WERI-Rb-1 (cell line): ENCODE results near the gene CCDC78.
"Not testable (repeated sequence)": the region's sequence is repeated elsewhere in the genome, so short reads cannot be mapped to it uniquely, and the experiment has no call there.

Source experiments
- DNase-seq: peaks from one replicate; pipeline ENCODE4 v3.0.0-alpha.2; 2020
- H3K27ac ChIP-seq: fragments of 250-450 bp; sonication (Bioruptor Pico); 2 replicates; pipeline ENCODE4 v1.5.1; 2020; ENCODE audit warnings: mild to moderate bottlenecking, moderate library complexity
- H3K27me3 ChIP-seq: fragments of 250-450 bp; sonication (Bioruptor Pico); 2 replicates; pipeline ENCODE4 v1.5.1; 2021; ENCODE audit warnings: mild to moderate bottlenecking, low read depth, moderate library complexity; ENCODE audit not compliant: insufficient read depth, severe bottlenecking
- H3K36me3 ChIP-seq: fragments of 250-450 bp; sonication (Bioruptor Pico); 2 replicates; pipeline ENCODE4 v1.5.1; 2020; ENCODE audit warnings: mild to moderate bottlenecking, moderate library complexity
- H3K4me3 ChIP-seq: 2 replicates; pipeline ENCODE4 v1.5.1; 2011; ENCODE audit warnings: low read depth, mild to moderate bottlenecking, control low read depth, low read length
- H3K9me3 ChIP-seq: fragments of 250-450 bp; sonication (Bioruptor Pico); 2 replicates; pipeline ENCODE4 v1.5.1; 2021; ENCODE audit warnings: mild to moderate bottlenecking, moderate library complexity; ENCODE audit not compliant: severe bottlenecking
- CTCF ChIP-seq: IDR thresholded peaks from 2 replicates; pipeline ENCODE4 v1.5.1; 2011; ENCODE audit warnings: low read depth, mild to moderate bottlenecking, control low read depth, inconsistent platforms, low read length

CCDC78 gene

GRCh38 chr16:692356-693108 is 33.7 kb downstream of the CCDC78 start:
- Histone ChIP-seq H3K9me3 (no peaks in the 10 kb centered on the region), H3K36me3 (peaks cover 15% of the 10 kb centered on the region), H3K27me3 (no peaks in the 10 kb centered on the region), H3K4me3 (no peak overlapping the region), H3K27ac (no peak overlapping the region)
- no peak for DNase-seq
- TF ChIP-seq CTCF = no peak

GRCh38 chr16:691242-691641 is 35.0 kb downstream of the CCDC78 start:
- H3K9me3 ChIP-seq, H3K27ac ChIP-seq, H3K27me3 ChIP-seq, H3K4me3 ChIP-seq, DNase-seq: not testable (repeated sequence)
- H3K36me3 ChIP-seq = peaks cover 28% of the 10 kb centered on the region

GRCh38 chr16:689175-689897 is 36.9 kb downstream of the CCDC78 start:
- Histone ChIP-seq H3K36me3 (peaks cover 38% of the 10 kb centered on the region), H3K4me3 (peak overlapping the region; percentile 80), H3K9me3 (no peaks in the 10 kb centered on the region), H3K27me3 (no peaks in the 10 kb centered on the region), H3K27ac (peak overlapping the region; percentile 92)
- no peak for TF ChIP-seq CTCF
- DNase-seq = no peak

GRCh38 chr16:687499-687898 is 38.7 kb downstream of the CCDC78 start:
- H3K27ac ChIP-seq = no peak overlapping the region
- no peak for DNase-seq
- peaks cover 48% of the 10 kb centered on the region for H3K36me3 ChIP-seq
- no peak for TF ChIP-seq CTCF
- no peaks in the 10 kb centered on the region for H3K27me3 ChIP-seq
- no peaks in the 10 kb centered on the region for H3K9me3 ChIP-seq
- no peak overlapping the region for H3K4me3 ChIP-seq

- H3K27me3 ChIP-seq = no peaks in the 10 kb centered on the region
- TF ChIP-seq CTCF = no peak
- no peak overlapping the region for H3K27ac ChIP-seq
- H3K36me3 ChIP-seq = peaks cover 57% of the 10 kb centered on the region
- no peak for DNase-seq
- no peaks in the 10 kb centered on the region for H3K9me3 ChIP-seq
- H3K4me3 ChIP-seq = no peak overlapping the region
Observed at GRCh38 chr16:686459-687260, 39.6 kb downstream of the CCDC78 start.

- Histone ChIP-seq H3K9me3 (no peaks in the 10 kb centered on the region), H3K27ac (no peak overlapping the region), H3K36me3 (peaks cover 64% of the 10 kb centered on the region), H3K4me3 (no peak overlapping the region), H3K27me3 (no peaks in the 10 kb centered on the region)
- peak; percentile 75 for DNase-seq
- TF ChIP-seq CTCF = peak; percentile 90
Observed at GRCh38 chr16:685967-686366, 40.3 kb downstream of the CCDC78 start.
